Stimulated activated naive CD8-positive, alpha-beta T cell treated with anti-CD3 and anti-CD28 coated beads, Interleukin-15, Interleukin-2, amounts not matched to agents 100 U/mL and 50 U/mL, for 24 hours (primary cell): ENCODE data around the gene PLEKHA1.
A peak's percentile ranks its signal among the peaks of the same experiment; 100 is the strongest.

ENCODE experiments used
- ATAC-seq: fragments of 150-1000 bp; cut with Tn5 transposase; one replicate; pipeline ENCODE4 v1.10.0; 2021
- DNase-seq: peaks from one replicate; pipeline ENCODE4 v3.0.0; 2021

Gene PLEKHA1

DNA sequence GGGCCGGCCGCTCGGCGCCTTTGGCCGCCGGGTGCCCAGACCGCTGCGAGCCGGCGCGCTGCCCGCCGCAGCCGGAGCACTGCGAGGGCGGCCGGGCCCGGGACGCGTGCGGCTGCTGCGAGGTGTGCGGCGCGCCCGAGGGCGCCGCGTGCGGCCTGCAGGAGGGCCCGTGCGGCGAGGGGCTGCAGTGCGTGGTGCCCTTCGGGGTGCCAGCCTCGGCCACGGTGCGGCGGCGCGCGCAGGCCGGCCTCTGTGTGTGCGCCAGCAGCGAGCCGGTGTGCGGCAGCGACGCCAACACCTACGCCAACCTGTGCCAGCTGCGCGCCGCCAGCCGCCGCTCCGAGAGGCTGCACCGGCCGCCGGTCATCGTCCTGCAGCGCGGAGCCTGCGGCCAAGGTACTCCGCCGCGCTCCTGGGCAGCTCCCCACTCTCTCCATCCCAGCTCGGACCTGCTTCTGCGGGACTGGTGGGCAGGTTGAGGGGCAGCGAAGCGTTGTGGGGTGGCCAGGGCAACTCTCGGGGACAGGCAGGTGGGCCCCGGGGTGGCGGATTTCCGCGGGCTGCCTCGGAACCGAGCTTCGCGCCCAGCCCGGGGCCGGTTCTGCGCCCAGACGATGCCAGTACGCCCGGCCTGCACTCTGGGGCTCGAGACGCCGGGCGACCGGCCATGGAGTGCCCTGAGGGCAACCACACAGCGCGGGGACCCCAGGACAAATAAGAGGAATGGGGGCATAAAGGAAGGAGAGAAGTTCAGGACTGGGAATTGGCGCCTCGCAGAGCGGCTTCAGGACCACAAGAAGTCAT, 87.4 kb downstream of the PLEKHA1 start:
- ATAC-seq: peak; percentile 11
- no peak for DNase-seq

DNA sequence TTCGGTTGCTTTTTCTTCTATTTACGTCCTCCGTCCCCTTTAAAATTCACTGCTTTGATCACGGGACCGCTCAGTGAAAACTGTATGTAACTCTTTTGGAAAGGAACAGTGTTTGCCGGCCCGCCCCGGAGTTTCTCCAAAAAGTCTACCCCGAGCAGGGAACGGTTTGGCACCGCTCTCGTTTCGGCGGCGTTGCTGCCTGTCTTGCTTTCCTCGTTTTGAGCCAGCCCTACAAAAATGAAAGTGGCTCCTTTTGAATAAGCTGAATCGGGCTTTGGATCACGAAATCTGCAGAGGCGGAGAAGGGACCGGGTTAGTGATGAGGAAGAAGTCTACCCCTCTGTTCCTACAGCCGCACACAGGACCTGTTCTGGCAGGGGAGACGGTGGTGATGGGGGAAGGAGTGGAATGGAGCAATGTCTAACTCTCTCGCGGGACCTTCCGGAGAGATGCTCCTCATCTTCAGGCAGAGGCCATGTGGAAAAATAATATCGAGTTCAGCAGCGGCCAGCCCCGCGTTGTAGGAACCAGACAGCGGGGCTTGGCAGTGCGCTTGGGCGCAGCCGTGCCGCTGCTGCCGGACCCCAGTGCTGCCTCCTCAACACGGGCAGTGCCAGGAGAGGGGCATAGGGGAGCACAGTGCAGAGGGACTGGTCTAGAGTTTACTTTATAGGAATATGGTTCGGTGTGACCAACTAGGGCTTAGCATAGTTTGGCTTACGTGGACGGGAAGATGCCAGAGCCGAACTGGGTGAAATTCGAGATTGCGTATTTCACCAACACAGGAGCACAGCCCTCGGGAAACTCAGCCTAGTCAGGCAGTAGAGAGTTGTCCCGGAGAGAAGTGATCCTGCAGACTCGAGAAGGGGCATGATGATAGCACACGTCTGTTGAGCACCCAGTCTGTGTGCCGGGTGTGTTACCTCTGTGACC, 88.3 kb downstream of the PLEKHA1 start:
- DNase-seq (no peak), ATAC-seq (no peak)

DNA sequence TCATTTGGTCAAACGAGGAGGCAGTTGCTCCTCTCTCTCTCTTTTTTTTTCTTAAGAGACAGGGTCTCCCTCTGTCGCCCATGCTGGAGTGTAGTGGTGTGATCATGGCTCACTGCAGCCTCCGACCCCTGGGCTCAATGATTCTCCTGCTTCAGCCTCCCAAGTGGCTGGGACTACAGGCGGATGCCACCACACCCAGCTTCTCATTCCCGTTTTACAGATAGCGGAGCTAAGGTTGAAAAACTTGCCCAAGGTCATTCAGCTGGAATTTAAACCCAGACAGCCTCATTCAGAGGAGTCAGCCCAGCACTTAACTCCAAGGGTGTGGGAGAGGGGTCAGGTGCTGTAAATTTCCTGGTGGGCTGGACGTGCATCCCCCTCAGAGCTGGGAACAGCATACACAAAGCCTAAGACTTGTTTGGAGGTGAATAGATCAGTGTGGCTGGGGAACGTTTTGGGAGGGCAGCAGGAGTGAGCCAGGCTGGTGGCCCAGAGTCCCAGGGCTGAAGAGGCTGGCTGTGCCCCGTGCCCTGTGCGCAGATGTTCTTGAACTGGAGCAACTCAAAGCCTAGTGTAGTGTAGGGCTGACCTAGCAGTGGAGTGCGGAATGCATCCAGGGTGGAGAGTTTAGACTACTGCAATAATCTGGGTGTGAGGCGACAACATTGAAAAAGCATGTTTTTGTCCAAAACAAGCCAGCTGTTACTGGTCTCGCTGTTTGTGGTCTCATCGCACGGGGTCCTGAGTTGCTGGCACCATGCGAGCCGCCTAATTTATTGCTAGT, 89.2 kb downstream of the PLEKHA1 start:
- DNase-seq (no peak), ATAC-seq (no peak)

DNA sequence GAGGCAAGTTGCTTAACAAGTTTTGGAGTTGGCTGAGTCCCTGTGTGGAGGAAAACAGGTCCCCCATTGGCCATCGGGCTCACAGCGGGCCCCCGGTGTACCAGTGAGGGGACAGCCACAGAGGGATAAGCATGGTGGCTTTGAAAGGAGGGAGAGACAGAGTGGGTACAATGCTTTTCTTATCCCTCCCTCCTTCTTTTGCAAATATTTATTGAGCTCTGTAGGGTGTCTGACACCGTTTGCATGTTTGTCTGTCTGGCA, 89.7 kb downstream of the PLEKHA1 start:
- no peak for ATAC-seq

DNA sequence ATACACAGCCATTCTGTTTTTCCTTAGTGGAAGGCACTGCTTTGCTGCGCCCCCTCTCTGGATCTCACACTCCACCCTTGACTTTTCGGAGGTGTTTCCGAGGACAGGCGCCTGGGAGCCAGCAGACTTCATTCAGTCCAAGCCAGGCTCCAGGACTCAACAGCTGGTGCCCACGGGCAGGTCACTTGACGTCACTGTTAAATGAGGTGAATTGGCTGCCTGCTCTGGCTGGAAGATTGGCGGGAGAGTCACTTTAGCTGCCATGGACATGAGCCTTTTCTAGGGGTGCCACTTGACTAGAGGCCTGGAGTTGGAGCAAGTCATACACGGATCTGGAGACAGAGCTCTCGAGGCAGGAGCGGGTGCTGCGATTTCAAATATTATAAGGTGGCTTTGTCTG, 90.1 kb downstream of the PLEKHA1 start:
- DNase-seq: no peak
- ATAC-seq: no peak

More for the DNA sequence above, 89.7 kb downstream of the PLEKHA1 start:
- DNase-seq: no peak

DNA sequence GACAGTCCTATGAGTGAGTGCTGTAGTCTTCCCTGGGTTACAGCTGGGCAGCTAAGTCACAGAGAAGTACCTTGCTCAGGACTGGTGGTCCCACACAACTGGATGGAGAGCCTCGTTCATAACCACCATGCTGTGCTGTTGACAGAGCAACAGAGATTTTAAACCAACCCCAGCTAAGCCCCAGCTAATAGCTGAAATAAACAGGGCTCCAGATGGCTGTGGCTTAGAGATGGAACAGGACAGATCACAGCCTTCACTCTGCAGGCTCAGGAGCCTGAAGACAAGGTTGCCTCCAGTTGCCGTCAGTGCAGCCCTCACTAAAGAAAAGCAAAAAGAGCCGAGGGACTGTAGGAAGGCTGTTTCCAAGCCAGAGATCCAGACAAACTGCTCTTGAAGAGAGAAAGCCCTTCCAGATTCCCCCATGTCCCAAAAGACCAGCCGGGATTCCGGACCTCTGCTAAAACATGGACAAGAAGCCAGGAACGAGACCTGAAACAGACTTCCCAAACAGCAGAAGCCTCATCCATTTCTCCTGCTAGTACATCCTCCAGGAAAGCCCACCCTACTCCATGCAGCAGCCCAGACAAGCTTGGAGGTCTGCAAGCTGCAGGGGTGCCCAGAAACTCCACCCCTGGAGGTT, 91.0 kb downstream of the PLEKHA1 start:
- no peak for DNase-seq
- no peak for ATAC-seq

DNA sequence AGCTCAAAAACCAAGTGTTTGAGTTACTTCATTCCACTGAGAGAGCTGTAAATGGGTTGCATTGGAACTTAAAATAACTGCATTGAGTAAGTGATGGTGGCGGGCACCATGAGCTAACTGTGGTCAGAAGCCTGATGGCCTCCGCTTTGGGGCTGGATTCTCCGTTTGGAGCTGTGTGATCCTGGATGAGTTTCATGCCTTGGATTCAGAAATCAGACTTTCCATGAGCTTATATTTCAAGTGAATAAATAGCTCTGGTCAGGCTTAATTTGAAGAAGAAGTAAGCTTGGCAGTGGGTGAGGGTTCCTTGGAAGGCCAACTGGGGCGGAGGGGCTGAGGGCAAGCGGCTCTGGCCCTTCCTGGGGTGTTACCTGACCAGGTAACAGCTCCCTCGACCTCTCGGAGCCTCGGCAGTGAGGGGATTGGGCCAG, 92.5 kb downstream of the PLEKHA1 start:
- no peak for DNase-seq

DNA sequence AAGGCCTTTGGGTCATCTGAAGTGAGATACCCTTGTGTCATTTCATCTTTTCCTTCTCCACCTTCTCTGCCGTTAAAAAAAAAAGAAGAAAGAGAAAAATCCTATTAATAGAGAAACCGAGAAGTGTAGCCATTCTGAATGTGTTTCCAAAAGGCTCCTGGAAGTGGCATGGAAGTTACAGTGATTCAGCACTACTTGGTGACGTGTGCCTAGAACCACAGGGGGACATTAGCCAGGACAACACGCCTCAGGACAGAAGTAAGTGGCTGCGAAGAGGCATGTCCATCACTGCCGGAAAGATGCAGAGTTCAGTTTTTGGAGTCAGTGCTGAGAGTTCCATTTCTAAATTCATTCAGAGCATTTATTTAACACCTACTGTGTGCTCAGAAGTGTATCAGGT, 93.2 kb downstream of the PLEKHA1 start:
- ATAC-seq (no peak), DNase-seq (no peak)

More for the DNA sequence above, 92.5 kb downstream of the PLEKHA1 start:
- no peak for ATAC-seq

DNA sequence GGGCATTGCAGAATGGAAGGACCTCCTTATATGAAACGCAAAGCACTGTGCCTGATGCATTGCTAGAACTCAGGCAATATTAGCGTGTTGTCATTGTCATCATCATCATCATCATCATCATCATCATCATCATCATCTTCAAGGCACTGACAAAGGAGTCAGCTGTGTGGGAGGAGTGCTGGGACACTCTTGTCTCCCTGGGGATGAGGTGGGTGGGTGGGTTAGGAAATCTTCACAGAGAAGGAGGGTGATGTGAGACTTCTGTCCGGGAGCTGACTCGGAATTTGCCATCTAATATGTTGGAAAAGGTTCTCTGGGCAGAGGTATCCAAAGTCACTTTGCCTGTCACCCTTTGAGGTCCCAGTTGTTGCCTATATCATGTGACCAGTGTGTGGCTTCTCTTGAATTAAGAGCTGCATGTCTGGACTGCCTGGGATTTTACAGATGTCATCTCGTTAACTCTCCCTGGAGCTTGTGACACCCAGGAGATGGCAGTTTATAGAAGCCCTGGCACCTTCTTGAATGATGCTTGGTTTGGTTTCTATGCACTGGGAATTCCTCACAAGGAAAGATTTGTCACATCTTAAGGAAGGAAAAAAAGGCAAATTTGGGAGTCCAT, 93.9 kb downstream of the PLEKHA1 start:
- DNase-seq (no peak), ATAC-seq (no peak)

DNA sequence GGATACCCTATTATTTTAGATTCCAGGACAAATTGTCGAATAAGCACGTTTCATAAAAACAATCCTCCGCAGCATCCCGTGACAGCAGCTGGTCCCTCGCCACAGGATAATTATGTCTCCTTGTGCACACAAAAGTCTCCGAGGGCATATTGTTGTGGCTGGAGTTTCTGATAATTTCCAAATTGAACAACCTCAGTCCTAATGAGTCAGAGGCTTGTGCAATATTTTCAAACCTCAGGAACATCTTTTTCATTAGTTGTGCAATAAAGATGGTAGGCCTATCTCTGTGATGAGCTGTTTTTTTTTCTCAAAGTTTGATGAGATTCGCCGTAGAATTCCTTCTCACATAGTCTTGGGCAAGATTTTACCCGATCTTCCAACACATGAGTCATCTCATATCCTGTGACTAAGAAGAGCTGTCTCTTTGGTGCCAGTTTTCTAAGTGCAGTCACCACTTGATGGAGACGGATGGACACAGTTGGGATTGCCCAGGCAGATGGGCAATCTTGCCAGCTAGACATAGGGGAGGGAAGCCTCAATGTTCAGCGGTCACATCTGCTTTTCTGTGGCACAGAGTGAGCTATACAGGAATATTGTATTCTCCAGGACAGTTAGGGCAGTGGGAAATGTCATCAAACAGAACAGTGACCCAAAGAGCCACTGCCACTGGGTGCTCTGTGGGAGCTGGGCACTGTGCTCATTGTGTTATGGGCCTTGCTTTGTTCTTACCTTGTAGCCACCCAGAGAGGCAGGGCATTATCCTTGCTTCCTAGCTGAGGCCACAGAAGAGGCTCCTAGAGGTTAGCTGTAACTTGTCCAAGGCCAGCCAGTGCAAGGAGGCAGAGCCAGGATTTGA, 94.6 kb downstream of the PLEKHA1 start:
- DNase-seq (no peak), ATAC-seq (no peak)

DNA sequence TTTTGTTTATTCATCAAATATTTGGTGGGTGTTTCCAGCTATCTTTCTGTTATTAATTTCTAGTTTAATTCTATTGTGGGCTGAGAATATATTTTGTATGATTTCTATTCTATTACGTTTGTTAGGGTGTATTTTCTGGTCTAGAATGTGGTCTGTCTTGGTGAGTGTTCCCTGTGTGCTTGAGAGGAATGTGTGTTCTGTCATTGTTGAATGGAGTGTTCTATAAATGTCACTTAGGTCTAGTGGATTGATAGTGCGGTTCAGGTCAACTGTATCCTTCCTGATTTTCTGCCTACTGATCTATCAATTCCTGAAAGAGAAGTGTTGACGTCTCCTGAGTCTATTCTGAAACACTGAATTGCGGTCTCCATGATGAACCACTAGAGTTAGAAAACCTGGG, 95.3 kb downstream of the PLEKHA1 start:
- no peak for ATAC-seq

DNA sequence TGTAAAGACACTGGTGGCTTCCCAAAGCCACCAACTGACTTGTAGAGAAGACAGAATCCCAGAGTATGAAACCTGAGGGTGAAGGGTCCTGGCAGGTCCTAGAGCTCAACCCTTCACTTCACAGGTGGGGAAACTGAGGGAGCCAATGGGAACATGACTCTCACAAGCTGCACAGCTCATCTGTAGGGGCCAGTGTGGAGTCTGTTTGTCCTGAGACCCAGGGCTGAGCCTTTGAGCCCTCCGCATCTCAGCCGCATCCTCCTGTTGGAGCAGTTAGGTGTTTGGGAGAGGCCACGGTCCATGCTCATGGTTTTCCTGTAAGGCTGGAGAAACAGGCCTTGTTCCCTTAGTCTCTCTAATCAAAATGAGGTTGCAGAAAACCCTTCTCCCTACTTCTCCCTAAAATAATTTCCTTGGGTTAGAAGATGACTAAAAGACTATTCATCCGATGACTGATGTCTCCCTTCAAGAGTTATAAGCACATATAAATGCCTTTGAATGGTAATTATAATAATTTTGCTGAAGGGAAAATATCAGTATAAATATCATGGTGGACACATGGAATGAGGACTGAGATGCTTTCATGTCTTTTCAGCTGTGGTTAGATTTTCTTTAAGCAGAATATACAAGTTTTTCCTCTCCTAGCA, 97.1 kb downstream of the PLEKHA1 start:
- no peak for ATAC-seq
- no peak for DNase-seq

More for the DNA sequence above, 95.3 kb downstream of the PLEKHA1 start:
- DNase-seq: no peak

DNA sequence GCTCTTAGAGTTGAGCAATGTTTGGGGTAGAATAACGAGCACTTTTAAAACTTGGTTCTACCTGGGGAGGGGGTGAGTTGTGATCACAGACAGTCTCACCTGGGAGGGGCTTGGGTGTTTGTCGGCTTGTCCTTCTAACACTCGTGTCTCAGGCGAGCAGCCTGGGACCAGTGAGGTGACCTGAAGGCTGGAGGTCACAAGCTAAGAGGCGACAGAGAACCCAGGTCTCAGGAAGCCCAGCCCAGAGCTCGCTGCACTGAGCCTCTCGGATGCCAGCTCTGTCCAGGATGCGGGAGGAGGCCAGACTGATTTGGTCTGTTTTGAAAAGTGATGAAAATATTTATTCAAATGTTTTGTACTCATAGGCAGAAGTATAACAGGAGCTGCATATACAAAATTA, 98.6 kb downstream of the PLEKHA1 start:
- DNase-seq (no peak), ATAC-seq (no peak)

DNA sequence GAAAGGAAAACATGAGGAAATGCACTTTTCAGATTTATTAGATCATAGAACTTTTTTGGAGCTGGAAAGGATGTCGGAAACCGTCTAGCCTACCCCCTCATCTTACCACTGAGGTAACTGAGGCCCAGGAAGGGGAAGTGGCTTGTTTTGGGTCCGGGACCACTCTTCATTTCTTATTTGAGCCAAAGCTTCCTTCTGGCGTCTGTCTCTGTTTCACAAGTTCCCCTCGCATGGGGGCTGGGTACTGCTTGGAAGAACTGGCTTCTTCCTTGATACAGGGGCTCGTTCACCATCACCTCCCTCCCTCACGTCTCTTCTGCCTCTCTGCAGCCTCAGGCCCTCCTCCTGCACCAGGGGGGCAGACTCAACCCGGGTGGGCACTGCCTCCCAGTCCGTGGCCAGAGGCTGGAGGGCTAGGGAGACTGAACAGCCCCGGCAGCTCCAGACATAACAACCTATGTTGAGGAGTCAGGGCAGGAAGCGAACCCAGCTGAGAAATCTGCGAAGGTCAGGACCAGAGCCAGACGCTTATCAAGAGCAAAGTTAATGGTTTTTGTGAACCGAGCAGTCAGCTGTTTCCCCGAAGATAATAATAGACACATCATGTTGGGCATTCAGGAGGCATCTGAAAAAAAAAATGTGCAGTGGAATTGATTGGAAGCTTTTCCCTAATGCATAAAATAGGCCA, 99.8 kb downstream of the PLEKHA1 start:
- no peak for ATAC-seq

DNA sequence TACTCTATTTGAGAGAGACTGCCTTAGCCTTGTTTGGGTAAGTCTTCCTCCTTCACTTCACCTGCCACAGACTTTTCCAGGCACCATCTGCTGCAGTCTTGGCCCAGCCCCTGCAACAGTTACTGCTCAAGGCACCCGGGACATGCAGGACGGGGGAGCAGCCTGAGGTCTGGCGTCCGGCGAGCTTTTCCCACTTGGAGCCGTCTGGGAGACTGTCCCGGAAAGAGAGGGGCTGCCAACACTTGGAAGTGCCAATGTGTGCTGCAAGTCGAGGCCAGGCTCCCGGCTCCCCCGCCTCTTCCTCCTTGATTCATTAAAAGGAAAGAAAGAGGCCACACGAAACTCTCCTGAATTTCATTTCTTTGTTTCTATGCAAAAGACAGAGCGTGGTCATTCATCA, 100.6 kb downstream of the PLEKHA1 start:
- DNase-seq: no peak
- no peak for ATAC-seq

More for the DNA sequence above, 99.8 kb downstream of the PLEKHA1 start:
- DNase-seq: no peak

DNA sequence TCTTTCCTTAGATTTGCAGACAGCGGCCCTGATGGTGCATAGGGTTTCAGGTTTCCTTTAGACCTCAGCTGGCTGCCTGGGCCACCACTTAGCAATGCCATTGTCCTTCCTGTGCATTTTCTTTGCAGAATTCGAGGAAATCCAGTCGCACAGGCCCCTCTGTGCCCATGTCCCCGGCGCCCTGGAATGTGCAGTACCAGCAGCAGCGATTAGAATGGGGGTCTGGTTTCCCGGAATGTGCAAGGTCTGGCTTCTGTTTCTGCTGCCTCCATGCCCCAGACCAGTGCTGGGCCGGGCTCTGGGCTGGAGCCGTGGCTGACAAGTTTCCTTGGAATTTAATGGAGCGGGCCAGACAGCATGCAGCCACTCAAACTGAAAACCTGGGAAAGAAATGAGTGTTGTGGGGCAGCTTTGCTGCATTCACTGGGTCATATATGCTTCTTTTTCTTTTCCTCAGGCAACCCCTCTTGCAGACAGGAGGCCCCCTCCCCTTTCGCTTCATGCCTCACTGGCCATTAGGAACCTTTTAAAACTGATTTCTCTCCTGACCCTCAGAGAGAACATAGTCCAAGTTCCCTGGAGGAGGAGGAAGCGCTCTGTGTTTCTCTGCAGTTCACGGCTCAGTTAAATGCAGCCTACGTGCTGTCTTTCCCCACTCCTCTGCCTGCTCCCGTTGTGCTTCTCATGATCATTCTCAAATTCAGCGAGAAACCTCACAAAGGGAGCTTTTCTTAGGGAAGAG, 101.3 kb downstream of the PLEKHA1 start:
- ATAC-seq (no peak), DNase-seq (no peak)

DNA sequence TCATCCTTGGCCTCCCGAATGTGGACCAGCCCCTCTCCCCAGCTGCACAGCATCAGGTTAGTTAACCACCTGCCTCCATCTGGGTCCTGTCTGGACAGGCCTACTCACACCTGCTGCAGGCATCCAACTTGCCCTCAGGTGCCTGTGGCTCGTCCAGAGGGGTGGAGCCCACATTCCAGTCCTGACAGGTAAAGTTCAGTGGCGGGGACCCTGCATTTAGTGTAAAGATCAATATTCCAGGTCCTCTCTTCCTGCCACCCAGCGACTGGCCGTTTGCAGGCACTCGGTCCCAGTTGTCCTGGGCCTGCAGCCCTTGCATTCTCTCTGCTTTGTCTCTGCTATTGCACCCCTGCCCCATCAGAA, 101.8 kb downstream of the PLEKHA1 start:
- no peak for DNase-seq
- no peak for ATAC-seq

DNA sequence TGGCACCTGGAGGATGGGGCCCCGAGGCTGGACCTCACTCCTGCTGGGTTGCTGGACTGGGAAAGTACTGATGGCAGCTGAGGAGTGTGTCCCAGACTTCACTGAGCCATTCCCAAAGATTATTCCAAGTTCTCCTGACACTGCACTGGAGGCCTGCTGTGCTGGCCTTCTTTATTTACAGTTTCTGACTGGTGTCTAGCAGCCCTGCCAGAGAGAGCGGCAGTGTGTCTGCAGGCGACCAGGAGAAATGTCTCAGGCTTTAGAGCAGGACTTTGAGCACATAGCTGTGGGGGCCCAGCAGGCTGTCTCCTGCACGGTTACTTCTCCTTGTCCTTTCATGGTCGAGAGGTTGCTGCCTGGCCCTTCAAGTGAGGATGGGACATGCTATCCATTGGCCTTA, 102.9 kb downstream of the PLEKHA1 start:
- no peak for DNase-seq
- ATAC-seq: no peak

DNA sequence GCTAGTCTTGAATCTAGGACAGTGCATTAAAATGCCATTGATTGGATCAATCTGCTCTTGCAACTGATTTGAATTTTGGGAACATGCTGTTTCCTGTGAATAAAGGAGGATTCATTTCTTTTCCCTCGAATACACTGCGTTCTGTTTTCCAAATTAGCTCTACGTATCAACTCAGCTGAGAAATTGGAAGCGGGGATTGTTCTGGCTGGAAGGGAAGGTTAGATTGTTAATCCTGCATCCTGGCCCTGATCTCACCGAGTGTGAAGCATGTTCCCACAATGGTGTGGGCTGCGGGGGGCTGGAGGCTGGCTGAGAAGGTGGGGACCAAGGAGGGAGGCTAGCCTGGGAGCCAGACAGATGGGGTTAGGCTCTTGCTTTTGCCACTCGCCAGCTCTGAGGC, 104.5 kb downstream of the PLEKHA1 start:
- DNase-seq (no peak), ATAC-seq (no peak)
